ENCODE measurements around the gene SCAMP4. TPM values are rescaled to one million over a fixed set of nuclear protein-coding genes. Genes with fewer than 3 reads are reported as not detected.

The SCAMP4 gene
- total RNA-seq, 1 experiment from 2014 or later: 69.0 TPM

DNA sequence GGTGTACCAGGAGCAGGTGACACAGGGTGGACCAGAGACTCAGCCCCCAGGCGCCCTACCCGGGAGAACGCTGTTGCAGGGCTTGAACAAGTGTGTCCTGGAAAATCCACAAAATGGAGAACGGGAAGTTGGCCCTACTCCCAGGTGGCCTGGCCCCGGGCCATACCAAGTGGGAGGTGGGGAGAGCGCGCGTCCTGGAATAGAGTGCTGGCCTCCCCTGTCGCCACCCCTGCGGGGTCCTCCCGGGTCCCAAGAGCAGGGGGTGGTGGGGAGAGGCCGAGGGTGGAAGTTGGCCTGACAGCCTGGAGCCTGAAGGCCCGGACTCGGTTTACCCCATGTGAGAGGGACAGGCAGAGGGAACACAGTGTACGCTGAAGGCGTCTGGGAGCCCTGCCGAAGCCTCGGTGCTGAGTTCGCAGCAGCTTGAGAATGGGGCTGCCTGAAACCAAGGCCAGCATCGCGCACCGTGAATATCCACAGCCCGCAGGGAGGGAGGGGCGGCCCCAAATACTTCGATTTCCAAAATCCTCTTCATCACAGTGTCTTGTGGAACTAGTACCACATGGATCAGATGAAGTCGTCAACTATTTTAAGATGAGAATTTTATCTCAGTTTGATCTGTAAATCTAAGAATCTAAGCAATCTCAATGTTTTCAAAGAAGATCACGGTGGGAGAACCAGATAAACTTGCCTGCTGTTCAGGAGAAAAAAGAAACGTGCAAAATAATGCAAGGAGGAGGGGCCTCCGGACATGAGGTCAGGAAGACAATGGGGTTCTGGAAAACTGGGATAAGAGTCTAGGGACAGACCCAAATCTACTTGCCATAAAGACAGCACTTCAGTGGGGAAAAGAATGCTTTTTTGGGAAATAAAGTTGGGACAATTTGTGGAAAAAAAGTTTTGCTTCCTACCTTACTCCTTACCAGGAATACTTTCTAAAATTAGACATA is 31.4 kb upstream of the SCAMP4 start:
- no peak overlapping the region for H2BK12ac ChIP-seq (ENCODE audit: insufficient read length, low read depth, low read length)
- no peak overlapping the region for H2BK20ac ChIP-seq (ENCODE audit: low read depth, low read length, poor library complexity, severe bottlenecking)
- H3K27me3 ChIP-seq (ENCODE audit: insufficient read depth, low read length): no peaks in the 10 kb centered on the region
- H3K9me3 ChIP-seq (ENCODE audit: control insufficient read depth, low read depth, low read length): no peaks in the 10 kb centered on the region
- no peak overlapping the region for H2AFZ ChIP-seq (ENCODE audit: low read length)
- DNase-seq: peak; percentile 30
- H3K4me2 ChIP-seq (ENCODE audit: insufficient read depth, insufficient read length, low read length): no peak overlapping the region
- H3K27ac Mint-ChIP-seq: peak overlapping the region in 1 of 3 experiments; percentile 55; a peak in 3 of 7 replicates
- H3K23ac ChIP-seq (ENCODE audit: insufficient read length, low read depth, low read length): no peak overlapping the region
- no peak overlapping the region for H3K27ac ChIP-seq (ENCODE audit: insufficient read length, low read depth, low read length)
- peaks cover 21% of the 10 kb centered on the region for H3K23me2 ChIP-seq (ENCODE audit: insufficient read length, low read depth, low read length, poor library complexity, severe bottlenecking)
- H3K18ac ChIP-seq (ENCODE audit: insufficient read length, low read depth, low read length): no peak overlapping the region
- H3K9me3 Mint-ChIP-seq: no peaks in the 10 kb centered on the region
- H3K14ac ChIP-seq (ENCODE audit: insufficient read depth, low read length): no peak overlapping the region
- peaks cover 9% of the 10 kb centered on the region; the same call in 1 of the 2 replicates for H3K79me2 ChIP-seq (ENCODE audit: insufficient read depth, low read length)
- peak overlapping the region; percentile 98 to 99 for H3K4me3 Mint-ChIP-seq
- no peak overlapping the region for H3K56ac ChIP-seq (ENCODE audit: insufficient read length, low read depth, low read length)
- peaks cover 0 to 12% (median 2%) of the 10 kb centered on the region in 3 experiments; a peak in 3 of 7 replicates for H3K36me3 Mint-ChIP-seq (ENCODE audit: insufficient read depth in 1 of 3, low read depth in 3 of 3)
- TF ChIP-seq, protein P1, sequence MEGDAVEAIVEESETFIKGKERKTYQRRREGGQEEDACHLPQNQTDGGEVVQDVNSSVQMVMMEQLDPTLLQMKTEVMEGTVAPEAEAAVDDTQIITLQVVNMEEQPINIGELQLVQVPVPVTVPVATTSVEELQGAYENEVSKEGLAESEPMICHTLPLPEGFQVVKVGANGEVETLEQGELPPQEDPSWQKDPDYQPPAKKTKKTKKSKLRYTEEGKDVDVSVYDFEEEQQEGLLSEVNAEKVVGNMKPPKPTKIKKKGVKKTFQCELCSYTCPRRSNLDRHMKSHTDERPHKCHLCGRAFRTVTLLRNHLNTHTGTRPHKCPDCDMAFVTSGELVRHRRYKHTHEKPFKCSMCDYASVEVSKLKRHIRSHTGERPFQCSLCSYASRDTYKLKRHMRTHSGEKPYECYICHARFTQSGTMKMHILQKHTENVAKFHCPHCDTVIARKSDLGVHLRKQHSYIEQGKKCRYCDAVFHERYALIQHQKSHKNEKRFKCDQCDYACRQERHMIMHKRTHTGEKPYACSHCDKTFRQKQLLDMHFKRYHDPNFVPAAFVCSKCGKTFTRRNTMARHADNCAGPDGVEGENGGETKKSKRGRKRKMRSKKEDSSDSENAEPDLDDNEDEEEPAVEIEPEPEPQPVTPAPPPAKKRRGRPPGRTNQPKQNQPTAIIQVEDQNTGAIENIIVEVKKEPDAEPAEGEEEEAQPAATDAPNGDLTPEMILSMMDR (conservative IDR thresholded peaks at IDR 0.05): no peak
- H3K4ac ChIP-seq (ENCODE audit: low read depth, low read length): no peak overlapping the region
- H4K20me1 ChIP-seq (ENCODE audit: control insufficient read depth, insufficient read depth, insufficient read length): no peaks in the 10 kb centered on the region
- H3K79me1 ChIP-seq (ENCODE audit: insufficient read depth, low read depth, low read length, poor library complexity, severe bottlenecking): peaks cover 10% of the 10 kb centered on the region
- H2BK15ac ChIP-seq (ENCODE audit: low read depth, low read length): no peak overlapping the region
- no peaks in the 10 kb centered on the region; the same call in 1 of the 2 replicates for H3K4me1 ChIP-seq (ENCODE audit: insufficient read depth, low read length)
- H2AK5ac ChIP-seq (ENCODE audit: insufficient read length, low read length): no peak overlapping the region
- no CpG with 5 or more reads among the region's 29 CpGs for WGBS (ENCODE audit: extremely low coverage, insufficient read length, low lambda C conversion rate)
- peaks cover 14 to 15% of the 10 kb centered on the region in 2 experiments for H3K4me1 Mint-ChIP-seq
- no peak overlapping the region for H2BK120ac ChIP-seq (ENCODE audit: low read depth, low read length, poor library complexity, severe bottlenecking)
- H4K8ac ChIP-seq (replicated peaks; ENCODE audit: insufficient read length, low read depth, low read length): no peak overlapping the region
- H3T11ph ChIP-seq (ENCODE audit: low read length): no peak overlapping the region
- H4K91ac ChIP-seq (ENCODE audit: insufficient read length, low read depth, low read length): no peak overlapping the region
- no peak overlapping the region for H2BK5ac ChIP-seq (ENCODE audit: insufficient read length, low read length)
- H4K5ac ChIP-seq (ENCODE audit: insufficient read length, low read depth, low read length): no peak overlapping the region
- H3K9ac ChIP-seq (ENCODE audit: extremely low read depth, insufficient read length, low read length): no peak overlapping the region
- no peaks in the 10 kb centered on the region for H3K27me3 Mint-ChIP-seq (ENCODE audit: low read depth)

All from H9 (cell line).